ENCODE data around the gene GLCE.

GRCh38 chr15:69121198-69121828 lies 39.1 kb upstream of the GLCE start:
- no peak for TF ChIP-seq CTCF (IDR thresholded peaks at IDR 0.05)
- TF ChIP-seq REST (IDR thresholded peaks at IDR 0.05; ENCODE audit: insufficient read depth in 1 of 2, low read depth in 2 of 2, low read length in 1 of 2) = no peak
